Inferior parietal cortex (tissue), 1 donor: ENCODE data around the gene PEX11G.

Experiments
- DNase-seq: peaks from one replicate; pipeline ENCODE4 v3.0.0-alpha.2; 2016; ENCODE audit errors: extremely low spot score

The PEX11G gene

GRCh38 chr19:7521551-7522071 is 32.8 kb upstream of the PEX11G start:
- DNase-seq = no peak

GRCh38 chr19:7520131-7521051 is 31.6 kb upstream of the PEX11G start:
- DNase-seq = no peak

GRCh38 chr19:7519361-7520130 is 30.7 kb upstream of the PEX11G start:
- no peak for DNase-seq

DNA sequence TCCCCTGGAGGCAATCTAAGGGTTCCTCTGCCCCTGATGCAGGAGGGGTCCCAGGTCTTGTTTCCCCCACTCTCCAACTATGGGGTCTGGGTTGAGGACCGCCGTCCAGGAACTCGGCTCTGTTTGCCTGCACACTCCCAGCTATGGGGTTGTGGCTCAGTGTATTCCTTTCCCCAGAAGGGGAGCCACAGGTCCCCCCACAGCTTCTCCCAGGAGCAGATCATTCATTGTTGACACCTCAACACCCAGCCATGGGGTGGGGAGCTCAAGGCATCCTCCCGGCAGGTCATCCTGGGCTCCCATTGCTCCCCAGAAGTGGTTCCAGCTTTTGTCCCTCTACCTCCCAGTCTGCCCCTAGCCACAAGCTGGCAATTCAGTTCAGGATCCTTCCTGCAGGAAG is 28.0 kb upstream of the PEX11G start:
- no peak for DNase-seq

- no peak for DNase-seq
Observed at GRCh38 chr19:7516333-7516732, 27.5 kb upstream of the PEX11G start.

GRCh38 chr19:7515645-7516151 is 26.9 kb upstream of the PEX11G start, which contains the start of gene ZNF358:
Gene ZNF358 (plus strand): TSS chr19:7516103. CDS start chr19:7519243, 3,140 bp downstream.
- peak; percentile 61 for DNase-seq

- DNase-seq = peak; percentile 68
Observed at GRCh38 chr19:7515110-7515644, 26.3 kb upstream of the PEX11G start.

- no peak for DNase-seq
Observed at GRCh38 chr19:7513809-7514642, 25.2 kb upstream of the PEX11G start.

- no peak for DNase-seq
Observed at GRCh38 chr19:7512400-7512851, 23.6 kb upstream of the PEX11G start.

GRCh38 chr19:7509625-7510024 is 20.8 kb upstream of the PEX11G start:
- no peak for DNase-seq

DNA sequence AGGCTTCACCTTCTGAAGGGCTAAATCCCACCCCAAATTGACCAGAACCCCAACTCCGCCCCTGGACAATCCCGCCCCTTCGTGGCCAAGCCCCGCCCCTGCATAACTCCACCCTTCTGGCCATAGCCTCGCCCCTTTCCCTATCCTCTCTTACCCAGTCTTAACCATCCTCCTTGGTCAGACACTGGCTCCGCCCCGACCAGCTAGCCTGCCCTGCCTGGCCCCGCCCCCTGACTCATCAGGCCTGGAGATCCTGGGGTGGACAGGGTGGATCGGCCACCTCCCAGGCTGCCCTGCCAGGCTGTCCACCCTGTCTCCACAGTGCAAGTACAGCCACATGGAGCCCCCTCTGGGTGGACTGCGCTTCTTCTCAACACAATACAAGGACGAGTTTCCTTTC is 19.0 kb upstream of the PEX11G start:
- DNase-seq = no peak

DNA sequence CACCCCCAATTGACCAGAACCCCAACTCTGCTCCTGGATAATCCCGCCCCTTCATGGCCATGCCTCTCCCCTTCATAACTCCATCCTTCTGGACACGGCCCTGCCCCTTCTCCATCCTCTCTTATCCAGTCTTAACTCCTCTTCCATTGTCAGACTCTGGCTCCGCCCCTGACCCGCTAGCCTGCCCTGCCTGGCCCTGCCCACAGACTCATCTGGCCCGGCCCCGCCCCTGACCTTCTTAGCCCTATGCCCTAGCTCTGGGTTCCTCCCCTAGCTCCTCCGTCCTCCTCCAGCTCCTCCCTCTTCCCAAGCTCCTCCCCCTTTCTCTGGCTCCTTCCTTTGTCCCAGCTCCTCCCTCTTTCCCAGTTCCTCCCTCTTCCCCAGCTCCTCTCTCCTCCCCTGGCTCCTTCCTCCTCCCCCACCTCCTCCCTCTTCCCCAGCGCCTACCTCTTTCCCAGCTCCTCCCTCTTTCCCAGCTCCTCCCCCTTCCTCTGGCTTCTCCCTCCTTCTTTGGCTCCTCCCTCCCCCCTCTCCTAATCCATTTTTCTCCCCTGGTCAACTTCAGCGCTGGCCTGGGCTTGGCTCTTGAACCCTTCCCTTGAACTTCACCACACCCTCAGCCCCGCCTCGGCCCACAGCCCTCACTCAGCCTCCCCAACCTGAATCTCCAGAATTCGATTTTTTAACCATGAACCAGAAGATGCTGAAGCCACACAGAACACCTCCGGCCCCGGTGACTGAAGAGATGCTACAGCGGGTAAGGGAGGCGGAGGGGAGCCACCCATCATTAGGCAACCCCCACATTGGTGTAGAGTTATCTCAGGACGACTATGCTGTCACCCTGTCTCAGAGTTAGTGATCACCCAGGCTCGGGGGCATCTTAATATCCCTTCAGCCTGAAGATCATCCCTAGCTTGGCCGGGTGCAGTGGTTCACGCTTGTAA is 17.8 kb upstream of the PEX11G start:
- DNase-seq = no peak

- no peak for DNase-seq
Observed at GRCh38 chr19:7505682-7506384, 17.0 kb upstream of the PEX11G start.

DNA sequence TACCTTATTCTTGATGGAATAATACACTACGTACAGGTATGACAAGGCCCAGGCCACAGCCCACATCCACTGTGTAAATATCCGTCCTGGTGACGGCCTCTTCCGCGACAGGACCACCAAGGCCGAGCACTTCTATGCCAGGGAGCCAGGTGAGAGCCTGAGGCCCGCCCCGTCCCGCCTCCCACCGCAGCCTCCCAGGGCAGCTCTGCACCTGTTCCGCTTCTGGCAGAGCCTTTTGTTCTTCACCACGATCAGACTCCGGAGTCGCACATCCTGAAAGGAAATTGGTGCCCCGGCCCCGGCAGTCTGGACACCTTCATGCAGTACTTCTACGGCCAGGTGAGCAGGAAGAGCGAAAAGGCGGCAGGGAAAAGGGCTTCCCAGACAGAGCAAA is 16.4 kb upstream of the PEX11G start:
- no peak for DNase-seq

DNA sequence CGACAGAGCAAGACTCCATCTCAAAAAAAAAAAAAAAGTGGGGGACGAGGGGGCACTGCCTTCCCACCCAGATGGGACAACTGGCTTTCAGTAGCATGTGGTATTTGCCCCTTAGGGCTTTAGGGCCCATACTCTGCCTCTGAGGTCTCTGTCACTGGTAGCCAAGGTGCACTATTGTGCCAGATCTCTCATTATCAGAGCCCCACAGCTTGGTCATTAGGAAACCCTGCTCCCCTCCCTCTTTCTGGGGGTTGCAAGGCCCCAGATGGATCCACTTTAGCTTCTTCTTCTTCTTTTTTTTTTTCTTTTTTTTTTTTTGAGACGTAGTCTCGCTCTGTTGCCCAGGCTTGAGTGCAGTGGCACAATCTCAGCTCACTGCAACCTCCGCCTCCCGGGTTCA is 15.8 kb upstream of the PEX11G start:
- no peak for DNase-seq

GRCh38 chr19:7502552-7502951 is 13.7 kb upstream of the PEX11G start:
- no peak for DNase-seq

GRCh38 chr19:7500811-7501450 is 12.1 kb upstream of the PEX11G start:
- peak; percentile 76 for DNase-seq

GRCh38 chr19:7497292-7497691 is 8.5 kb upstream of the PEX11G start:
- DNase-seq = no peak
